Neural progenitor cell (in vitro differentiated cells): ENCODE measurements around the gene THRB.

ENCODE experiments used
- CTCF ChIP-seq: fragments of 200-600 bp; sonication (generic); IDR thresholded peaks from 2 replicates; pipeline ENCODE4 v1.5.1; 2017; ENCODE audit warnings: antibody characterized with exemption, mild to moderate bottlenecking
- EZH2 ChIP-seq: fragments of 200-600 bp; sonication (generic); IDR thresholded peaks from 2 replicates; pipeline ENCODE4 v1.6.1; 2017; ENCODE audit warnings: antibody characterized with exemption, mild to moderate bottlenecking, moderate library complexity

GRCh38 chr3:24190256-24190655, 304.4 kb downstream of the THRB start:
- TF ChIP-seq CTCF: no peak
- no peak for TF ChIP-seq EZH2
